ENCODE measurements around the gene ATP10B. TPM values are rescaled to one million over a fixed set of nuclear protein-coding genes. Genes with fewer than 3 reads are reported as not detected.

The ATP10B gene
- total and polyA plus RNA-seq, 2 of the 13 experiments (the other 11 are each of a cell fraction or from before 2014, with no cell fraction given): not detected

DNA sequence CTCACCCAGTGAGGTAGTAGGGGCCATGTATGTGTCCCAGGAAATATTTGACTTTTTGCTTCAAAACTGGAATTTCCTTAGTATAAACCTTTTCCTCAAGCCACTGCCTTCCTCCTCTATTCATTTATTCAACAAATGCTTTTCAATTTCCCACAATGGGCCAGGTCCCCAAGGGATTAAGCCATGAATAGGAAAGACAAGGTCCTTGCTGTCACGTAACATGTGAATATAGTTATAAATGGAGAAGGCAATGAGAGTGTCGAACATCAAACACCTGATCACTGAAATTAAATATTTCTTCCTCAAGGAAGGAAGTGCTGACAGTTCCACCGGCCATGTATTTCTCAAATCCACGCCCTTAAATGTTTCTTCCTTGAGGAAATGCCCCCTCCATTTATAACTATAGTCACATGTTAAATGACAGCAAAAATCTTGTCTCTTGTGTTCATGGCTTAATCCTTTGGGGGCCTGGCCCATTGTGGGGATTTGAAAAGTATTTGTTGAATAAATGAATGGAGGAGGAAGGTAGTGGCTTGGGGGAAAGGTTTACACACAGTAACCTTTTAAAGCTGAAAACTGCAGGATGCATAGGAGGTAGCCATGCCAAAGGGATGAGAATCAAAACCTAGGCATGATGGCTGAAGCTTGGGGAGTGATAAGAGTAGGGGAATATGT lies 284.8 kb downstream of the ATP10B start (continued):
- TF ChIP-seq, protein P1, sequence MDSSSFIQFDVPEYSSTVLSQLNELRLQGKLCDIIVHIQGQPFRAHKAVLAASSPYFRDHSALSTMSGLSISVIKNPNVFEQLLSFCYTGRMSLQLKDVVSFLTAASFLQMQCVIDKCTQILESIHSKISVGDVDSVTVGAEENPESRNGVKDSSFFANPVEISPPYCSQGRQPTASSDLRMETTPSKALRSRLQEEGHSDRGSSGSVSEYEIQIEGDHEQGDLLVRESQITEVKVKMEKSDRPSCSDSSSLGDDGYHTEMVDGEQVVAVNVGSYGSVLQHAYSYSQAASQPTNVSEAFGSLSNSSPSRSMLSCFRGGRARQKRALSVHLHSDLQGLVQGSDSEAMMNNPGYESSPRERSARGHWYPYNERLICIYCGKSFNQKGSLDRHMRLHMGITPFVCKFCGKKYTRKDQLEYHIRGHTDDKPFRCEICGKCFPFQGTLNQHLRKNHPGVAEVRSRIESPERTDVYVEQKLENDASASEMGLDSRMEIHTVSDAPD (CRISPR knock-in tag; IDR thresholded peaks at IDR 0.05): no peak
- TF ChIP-seq JARID2 (CRISPR knock-in tag; IDR thresholded peaks at IDR 0.05; ENCODE audit: insufficient replicate concordance): no peak
- no peak for TF ChIP-seq POLR2A (IDR thresholded peaks at IDR 0.05; ENCODE audit: insufficient read depth in 1 of 2, low read depth in 2 of 2, low read length in 2 of 2)
- TF ChIP-seq ZNF17 (CRISPR knock-in tag; IDR thresholded peaks at IDR 0.05): no peak
- no peak for TF ChIP-seq KLF6 (CRISPR knock-in tag; IDR thresholded peaks at IDR 0.05)

DNA sequence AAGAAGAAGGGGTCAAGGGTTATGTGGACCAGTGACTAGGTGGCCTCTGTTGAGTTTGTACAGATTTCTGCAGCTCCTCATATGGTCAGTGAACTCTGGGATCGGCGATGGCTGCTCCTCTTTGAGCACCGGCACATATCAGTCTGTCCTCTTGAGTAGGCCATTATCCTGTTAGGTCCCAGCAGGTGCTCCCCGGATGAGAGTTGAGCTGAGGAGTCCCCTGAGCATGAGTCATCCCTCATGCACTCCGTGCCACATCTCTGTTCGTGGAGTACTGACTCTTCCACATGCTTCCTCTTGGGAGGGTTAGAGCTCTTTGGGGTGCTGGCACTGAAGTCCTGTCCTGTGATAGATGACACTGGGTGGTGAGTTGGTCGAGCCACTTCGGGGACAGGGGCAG lies 286.6 kb downstream of the ATP10B start:
- H3K4me1 ChIP-seq (ENCODE audit: insufficient read depth, low read length): no peaks in the 10 kb centered on the region
- intact Hi-C loops (cut with micrococcal nuclease; ENCODE audit: unreplicated experiment) (no loop called here), in situ Hi-C loops (cut with HindIII; ENCODE audit: extremely low pct_ligation_motif_present, low pct_unique_long_range_greater_than_20kb) (no loop called here)
- WGBS (ENCODE audit: low lambda C conversion rate): 22% methylated on average over 7 of the region's 8 CpGs
- no peak overlapping the region for H3K9ac ChIP-seq (ENCODE audit: insufficient read depth, low read depth, low read length)
- no peak overlapping the region for H2AFZ ChIP-seq (ENCODE audit: low read length)
- no peak overlapping the region for H3K4me3 ChIP-seq (replicated peaks in 1 of 3; ENCODE audit: insufficient read depth in 1 of 3, low read depth in 2 of 3, low read length in 3 of 3)
- H3K9me3 ChIP-seq (ENCODE audit: low read length): no peaks in the 10 kb centered on the region
- DNase-seq (ENCODE audit: low spot score) (no peak), ATAC-seq (no peak), FAIRE-seq (no peak)
- CTCF ChIA-PET (ENCODE audit: low intra/inter-chr PET ratio, low total read pairs): no interaction called here
- H3K27me3 ChIP-seq (ENCODE audit: control insufficient read depth in 1 of 2, insufficient read depth in 2 of 2, low read length in 2 of 2): peaks cover 0 to 2% of the 10 kb centered on the region in 2 experiments; a peak in 1 of 5 replicates
- H3K4me2 ChIP-seq (ENCODE audit: low read depth, low read length): no peak overlapping the region
- POLR2A ChIA-PET: no interaction called here
- TF ChIP-seq, protein P2, sequence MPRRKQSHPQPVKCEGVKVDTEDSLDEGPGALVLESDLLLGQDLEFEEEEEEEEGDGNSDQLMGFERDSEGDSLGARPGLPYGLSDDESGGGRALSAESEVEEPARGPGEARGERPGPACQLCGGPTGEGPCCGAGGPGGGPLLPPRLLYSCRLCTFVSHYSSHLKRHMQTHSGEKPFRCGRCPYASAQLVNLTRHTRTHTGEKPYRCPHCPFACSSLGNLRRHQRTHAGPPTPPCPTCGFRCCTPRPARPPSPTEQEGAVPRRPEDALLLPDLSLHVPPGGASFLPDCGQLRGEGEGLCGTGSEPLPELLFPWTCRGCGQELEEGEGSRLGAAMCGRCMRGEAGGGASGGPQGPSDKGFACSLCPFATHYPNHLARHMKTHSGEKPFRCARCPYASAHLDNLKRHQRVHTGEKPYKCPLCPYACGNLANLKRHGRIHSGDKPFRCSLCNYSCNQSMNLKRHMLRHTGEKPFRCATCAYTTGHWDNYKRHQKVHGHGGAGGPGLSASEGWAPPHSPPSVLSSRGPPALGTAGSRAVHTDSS (CRISPR knock-in tag; conservative IDR thresholded peaks at IDR 0.05): no peak
- TF ChIP-seq ZNF263 (CRISPR knock-in tag; IDR thresholded peaks at IDR 0.05) (peak; percentile 56; the same call in 1 of the 2 replicates), MEIS2 (CRISPR knock-in tag; IDR thresholded peaks at IDR 0.05) (no peak)
- H4K20me1 ChIP-seq (ENCODE audit: insufficient read depth, low read length): no peaks in the 10 kb centered on the region
- no peaks in the 10 kb centered on the region for H3K36me3 ChIP-seq (replicated peaks in 1 of 2; ENCODE audit: control insufficient read depth in 1 of 2, insufficient read depth in 2 of 2, low read length in 2 of 2)
- no peak overlapping the region for H3K27ac ChIP-seq (ENCODE audit: extremely low read length, insufficient read depth, low read length)
- H3K79me2 ChIP-seq (ENCODE audit: insufficient read depth, low read length): no peaks in the 10 kb centered on the region
- no TSS peak for BruUV-seq (replicated peaks)
